Bronchial smooth muscle cell (primary cell): ENCODE results near the gene OR4X2. TPM values are rescaled to one million over a fixed set of nuclear protein-coding genes. Genes with fewer than 3 reads are reported as not detected.

Source experiments
- total RNA-seq: library from RNA; depleted of rRNA; stranded (reverse); fragments of >200 nt; gene quantifications from 2 replicates; pipeline ENCODE4 v1.2.1, GENCODE V29; 2014

OR4X2 gene
- not detected in 2 replicates for total RNA-seq

GRCh38 chr11:48244804-48245203 lies at the start of gene OR4X2:
TSS of gene OR4X2 (plus strand) at chr11:48245104. CDS start at chr11:48245104, 0 bp downstream.

GRCh38 chr11:48216510-48216909 lies 28.4 kb upstream of the OR4X2 start, which contains the start of gene OR4B1:
TSS of gene OR4B1 (plus strand) at chr11:48216810. CDS start at chr11:48216810, 0 bp downstream.

GRCh38 chr11:48263423-48263911 lies 18.6 kb downstream of the OR4X2 start, which contains the start of gene OR4X1:
TSS of gene OR4X1 (plus strand) at chr11:48263861. CDS start at chr11:48263861, 0 bp downstream.

Other genes with a start within 250 kb of the OR4X2 start
- gene OR4B1, start 28.3 kb upstream of the OR4X2 start, total RNA-seq = not detected in 2 replicates
- gene OR4X1, start 18.8 kb downstream of the OR4X2 start, total RNA-seq = not detected in 2 replicates
- not detected in 2 replicates for gene OR4S1, start 61.1 kb downstream of the OR4X2 start, total RNA-seq
- not detected in 2 replicates for gene OR4C3, start 79.8 kb downstream of the OR4X2 start, total RNA-seq
- not detected in 2 replicates for gene OR4C5, start 121.4 kb downstream of the OR4X2 start, total RNA-seq
- not detected in 2 replicates for gene OR4A47, start 243.7 kb downstream of the OR4X2 start, total RNA-seq